ENCODE results near the gene SRD5A1.

DNA sequence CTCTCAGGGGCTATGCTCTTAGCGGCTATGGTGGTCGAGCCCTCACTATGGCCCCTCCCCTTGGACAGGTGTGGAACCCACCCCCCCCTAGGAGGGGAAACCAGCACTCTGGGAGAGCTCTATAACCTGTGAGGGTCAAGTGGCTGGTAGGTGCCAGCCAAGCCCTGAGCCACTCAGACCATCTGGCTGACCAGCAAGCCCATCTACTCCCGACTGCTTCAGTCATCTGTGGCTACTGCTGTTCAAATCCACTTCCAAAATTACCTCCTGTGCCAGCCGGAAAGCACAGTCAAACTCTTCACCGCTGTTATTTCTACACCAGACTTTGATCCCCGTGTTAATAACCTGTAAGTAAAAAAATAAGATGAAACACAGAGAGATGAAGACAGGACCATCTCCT is 28.9 kb upstream of the SRD5A1 start:
- TF ChIP-seq POLR2A (IDR thresholded peaks at IDR 0.05) = no peak
- TF ChIP-seq, protein P1, sequence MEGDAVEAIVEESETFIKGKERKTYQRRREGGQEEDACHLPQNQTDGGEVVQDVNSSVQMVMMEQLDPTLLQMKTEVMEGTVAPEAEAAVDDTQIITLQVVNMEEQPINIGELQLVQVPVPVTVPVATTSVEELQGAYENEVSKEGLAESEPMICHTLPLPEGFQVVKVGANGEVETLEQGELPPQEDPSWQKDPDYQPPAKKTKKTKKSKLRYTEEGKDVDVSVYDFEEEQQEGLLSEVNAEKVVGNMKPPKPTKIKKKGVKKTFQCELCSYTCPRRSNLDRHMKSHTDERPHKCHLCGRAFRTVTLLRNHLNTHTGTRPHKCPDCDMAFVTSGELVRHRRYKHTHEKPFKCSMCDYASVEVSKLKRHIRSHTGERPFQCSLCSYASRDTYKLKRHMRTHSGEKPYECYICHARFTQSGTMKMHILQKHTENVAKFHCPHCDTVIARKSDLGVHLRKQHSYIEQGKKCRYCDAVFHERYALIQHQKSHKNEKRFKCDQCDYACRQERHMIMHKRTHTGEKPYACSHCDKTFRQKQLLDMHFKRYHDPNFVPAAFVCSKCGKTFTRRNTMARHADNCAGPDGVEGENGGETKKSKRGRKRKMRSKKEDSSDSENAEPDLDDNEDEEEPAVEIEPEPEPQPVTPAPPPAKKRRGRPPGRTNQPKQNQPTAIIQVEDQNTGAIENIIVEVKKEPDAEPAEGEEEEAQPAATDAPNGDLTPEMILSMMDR (IDR thresholded peaks at IDR 0.05) = no peak
